Measurements from ENCODE around the gene DDX6.

DNA sequence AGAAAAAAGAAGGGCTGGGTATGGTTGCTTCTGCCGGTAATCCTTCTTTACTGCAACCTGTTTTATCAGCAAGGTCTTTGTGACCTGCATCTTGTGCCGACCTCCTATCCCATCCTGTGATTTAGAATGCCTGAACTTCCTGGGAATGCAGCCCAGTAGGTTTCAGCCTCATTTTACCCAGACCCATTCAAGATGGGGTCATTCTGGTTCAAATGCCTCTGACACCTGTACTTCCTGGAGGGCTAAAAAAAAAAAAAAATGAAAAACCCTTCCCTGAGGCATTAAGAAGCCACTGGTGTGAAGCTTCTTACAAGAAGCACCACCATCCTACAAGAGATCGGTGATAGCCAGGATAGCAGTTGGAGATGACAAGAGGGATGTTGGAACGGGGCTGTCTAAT, 56.9 kb downstream of the DDX6 start:
- TF ChIP-seq, protein P1, sequence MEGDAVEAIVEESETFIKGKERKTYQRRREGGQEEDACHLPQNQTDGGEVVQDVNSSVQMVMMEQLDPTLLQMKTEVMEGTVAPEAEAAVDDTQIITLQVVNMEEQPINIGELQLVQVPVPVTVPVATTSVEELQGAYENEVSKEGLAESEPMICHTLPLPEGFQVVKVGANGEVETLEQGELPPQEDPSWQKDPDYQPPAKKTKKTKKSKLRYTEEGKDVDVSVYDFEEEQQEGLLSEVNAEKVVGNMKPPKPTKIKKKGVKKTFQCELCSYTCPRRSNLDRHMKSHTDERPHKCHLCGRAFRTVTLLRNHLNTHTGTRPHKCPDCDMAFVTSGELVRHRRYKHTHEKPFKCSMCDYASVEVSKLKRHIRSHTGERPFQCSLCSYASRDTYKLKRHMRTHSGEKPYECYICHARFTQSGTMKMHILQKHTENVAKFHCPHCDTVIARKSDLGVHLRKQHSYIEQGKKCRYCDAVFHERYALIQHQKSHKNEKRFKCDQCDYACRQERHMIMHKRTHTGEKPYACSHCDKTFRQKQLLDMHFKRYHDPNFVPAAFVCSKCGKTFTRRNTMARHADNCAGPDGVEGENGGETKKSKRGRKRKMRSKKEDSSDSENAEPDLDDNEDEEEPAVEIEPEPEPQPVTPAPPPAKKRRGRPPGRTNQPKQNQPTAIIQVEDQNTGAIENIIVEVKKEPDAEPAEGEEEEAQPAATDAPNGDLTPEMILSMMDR (conservative IDR thresholded peaks at IDR 0.05; ENCODE audit: low read depth in 2 of 2), result no peak
- TF ChIP-seq POLR2AphosphoS5 (IDR thresholded peaks at IDR 0.05; ENCODE audit: low read depth), result no peak
- TF ChIP-seq EZH2phosphoT487 (IDR thresholded peaks at IDR 0.05; ENCODE audit: unreplicated experiment), result no peak
- TF ChIP-seq CREB1 (CRISPR knock-in tag; IDR thresholded peaks at IDR 0.05; ENCODE audit: low read depth), result no peak
- TF ChIP-seq EZH2 (IDR thresholded peaks at IDR 0.05; ENCODE audit: low read depth, unreplicated experiment), result no peak
- TF ChIP-seq JUNB (IDR thresholded peaks at IDR 0.05; ENCODE audit: unreplicated experiment), result no peak
- TF ChIP-seq, protein P2, sequence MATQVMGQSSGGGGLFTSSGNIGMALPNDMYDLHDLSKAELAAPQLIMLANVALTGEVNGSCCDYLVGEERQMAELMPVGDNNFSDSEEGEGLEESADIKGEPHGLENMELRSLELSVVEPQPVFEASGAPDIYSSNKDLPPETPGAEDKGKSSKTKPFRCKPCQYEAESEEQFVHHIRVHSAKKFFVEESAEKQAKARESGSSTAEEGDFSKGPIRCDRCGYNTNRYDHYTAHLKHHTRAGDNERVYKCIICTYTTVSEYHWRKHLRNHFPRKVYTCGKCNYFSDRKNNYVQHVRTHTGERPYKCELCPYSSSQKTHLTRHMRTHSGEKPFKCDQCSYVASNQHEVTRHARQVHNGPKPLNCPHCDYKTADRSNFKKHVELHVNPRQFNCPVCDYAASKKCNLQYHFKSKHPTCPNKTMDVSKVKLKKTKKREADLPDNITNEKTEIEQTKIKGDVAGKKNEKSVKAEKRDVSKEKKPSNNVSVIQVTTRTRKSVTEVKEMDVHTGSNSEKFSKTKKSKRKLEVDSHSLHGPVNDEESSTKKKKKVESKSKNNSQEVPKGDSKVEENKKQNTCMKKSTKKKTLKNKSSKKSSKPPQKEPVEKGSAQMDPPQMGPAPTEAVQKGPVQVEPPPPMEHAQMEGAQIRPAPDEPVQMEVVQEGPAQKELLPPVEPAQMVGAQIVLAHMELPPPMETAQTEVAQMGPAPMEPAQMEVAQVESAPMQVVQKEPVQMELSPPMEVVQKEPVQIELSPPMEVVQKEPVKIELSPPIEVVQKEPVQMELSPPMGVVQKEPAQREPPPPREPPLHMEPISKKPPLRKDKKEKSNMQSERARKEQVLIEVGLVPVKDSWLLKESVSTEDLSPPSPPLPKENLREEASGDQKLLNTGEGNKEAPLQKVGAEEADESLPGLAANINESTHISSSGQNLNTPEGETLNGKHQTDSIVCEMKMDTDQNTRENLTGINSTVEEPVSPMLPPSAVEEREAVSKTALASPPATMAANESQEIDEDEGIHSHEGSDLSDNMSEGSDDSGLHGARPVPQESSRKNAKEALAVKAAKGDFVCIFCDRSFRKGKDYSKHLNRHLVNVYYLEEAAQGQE (IDR thresholded peaks at IDR 0.05; ENCODE audit: unreplicated experiment), result no peak
- no peak for TF ChIP-seq ZNF331 (CRISPR knock-in tag; IDR thresholded peaks at IDR 0.05; ENCODE audit: low read depth)
- TF ChIP-seq, protein P3, sequence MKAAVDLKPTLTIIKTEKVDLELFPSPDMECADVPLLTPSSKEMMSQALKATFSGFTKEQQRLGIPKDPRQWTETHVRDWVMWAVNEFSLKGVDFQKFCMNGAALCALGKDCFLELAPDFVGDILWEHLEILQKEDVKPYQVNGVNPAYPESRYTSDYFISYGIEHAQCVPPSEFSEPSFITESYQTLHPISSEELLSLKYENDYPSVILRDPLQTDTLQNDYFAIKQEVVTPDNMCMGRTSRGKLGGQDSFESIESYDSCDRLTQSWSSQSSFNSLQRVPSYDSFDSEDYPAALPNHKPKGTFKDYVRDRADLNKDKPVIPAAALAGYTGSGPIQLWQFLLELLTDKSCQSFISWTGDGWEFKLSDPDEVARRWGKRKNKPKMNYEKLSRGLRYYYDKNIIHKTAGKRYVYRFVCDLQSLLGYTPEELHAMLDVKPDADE (IDR thresholded peaks at IDR 0.05), result no peak
- no peak for TF ChIP-seq NANOG (IDR thresholded peaks at IDR 0.05; ENCODE audit: borderline replicate concordance)
- TF ChIP-seq, protein P4, sequence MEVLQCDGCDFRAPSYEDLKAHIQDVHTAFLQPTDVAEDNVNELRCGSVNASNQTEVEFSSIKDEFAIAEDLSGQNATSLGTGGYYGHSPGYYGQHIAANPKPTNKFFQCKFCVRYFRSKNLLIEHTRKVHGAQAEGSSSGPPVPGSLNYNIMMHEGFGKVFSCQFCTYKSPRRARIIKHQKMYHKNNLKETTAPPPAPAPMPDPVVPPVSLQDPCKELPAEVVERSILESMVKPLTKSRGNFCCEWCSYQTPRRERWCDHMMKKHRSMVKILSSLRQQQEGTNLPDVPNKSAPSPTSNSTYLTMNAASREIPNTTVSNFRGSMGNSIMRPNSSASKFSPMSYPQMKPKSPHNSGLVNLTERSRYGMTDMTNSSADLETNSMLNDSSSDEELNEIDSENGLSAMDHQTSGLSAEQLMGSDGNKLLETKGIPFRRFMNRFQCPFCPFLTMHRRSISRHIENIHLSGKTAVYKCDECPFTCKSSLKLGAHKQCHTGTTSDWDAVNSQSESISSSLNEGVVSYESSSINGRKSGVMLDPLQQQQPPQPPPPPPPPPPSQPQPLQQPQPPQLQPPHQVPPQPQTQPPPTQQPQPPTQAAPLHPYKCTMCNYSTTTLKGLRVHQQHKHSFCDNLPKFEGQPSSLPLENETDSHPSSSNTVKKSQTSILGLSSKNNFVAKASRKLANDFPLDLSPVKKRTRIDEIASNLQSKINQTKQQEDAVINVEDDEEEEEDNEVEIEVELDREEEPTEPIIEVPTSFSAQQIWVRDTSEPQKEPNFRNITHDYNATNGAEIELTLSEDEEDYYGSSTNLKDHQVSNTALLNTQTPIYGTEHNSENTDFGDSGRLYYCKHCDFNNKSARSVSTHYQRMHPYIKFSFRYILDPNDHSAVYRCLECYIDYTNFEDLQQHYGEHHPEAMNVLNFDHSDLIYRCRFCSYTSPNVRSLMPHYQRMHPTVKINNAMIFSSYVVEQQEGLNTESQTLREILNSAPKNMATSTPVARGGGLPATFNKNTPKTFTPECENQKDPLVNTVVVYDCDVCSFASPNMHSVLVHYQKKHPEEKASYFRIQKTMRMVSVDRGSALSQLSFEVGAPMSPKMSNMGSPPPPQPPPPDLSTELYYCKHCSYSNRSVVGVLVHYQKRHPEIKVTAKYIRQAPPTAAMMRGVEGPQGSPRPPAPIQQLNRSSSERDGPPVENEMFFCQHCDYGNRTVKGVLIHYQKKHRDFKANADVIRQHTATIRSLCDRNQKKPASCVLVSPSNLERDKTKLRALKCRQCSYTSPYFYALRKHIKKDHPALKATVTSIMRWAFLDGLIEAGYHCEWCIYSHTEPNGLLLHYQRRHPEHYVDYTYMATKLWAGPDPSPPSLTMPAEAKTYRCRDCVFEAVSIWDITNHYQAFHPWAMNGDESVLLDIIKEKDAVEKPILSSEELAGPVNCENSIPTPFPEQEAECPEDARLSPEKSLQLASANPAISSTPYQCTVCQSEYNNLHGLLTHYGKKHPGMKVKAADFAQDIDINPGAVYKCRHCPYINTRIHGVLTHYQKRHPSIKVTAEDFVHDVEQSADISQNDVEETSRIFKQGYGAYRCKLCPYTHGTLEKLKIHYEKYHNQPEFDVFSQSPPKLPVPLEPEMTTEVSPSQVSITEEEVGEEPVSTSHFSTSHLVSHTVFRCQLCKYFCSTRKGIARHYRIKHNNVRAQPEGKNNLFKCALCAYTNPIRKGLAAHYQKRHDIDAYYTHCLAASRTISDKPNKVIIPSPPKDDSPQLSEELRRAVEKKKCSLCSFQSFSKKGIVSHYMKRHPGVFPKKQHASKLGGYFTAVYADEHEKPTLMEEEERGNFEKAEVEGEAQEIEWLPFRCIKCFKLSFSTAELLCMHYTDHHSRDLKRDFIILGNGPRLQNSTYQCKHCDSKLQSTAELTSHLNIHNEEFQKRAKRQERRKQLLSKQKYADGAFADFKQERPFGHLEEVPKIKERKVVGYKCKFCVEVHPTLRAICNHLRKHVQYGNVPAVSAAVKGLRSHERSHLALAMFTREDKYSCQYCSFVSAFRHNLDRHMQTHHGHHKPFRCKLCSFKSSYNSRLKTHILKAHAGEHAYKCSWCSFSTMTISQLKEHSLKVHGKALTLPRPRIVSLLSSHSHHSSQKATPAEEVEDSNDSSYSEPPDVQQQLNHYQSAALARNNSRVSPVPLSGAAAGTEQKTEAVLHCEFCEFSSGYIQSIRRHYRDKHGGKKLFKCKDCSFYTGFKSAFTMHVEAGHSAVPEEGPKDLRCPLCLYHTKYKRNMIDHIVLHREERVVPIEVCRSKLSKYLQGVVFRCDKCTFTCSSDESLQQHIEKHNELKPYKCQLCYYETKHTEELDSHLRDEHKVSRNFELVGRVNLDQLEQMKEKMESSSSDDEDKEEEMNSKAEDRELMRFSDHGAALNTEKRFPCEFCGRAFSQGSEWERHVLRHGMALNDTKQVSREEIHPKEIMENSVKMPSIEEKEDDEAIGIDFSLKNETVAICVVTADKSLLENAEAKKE (CRISPR knock-in tag; IDR thresholded peaks at IDR 0.05), result no peak
- TF ChIP-seq ZNF114 (CRISPR knock-in tag; IDR thresholded peaks at IDR 0.05), result no peak
- TF ChIP-seq STAT1 (IDR thresholded peaks at IDR 0.05; ENCODE audit: unreplicated experiment), result no peak
